ENCODE measurements around the gene ECHS1.
"Not testable (repeated sequence)": the region's sequence is repeated elsewhere in the genome, so short reads cannot be mapped to it uniquely, and the experiment has no call there.

ECHS1 gene

DNA sequence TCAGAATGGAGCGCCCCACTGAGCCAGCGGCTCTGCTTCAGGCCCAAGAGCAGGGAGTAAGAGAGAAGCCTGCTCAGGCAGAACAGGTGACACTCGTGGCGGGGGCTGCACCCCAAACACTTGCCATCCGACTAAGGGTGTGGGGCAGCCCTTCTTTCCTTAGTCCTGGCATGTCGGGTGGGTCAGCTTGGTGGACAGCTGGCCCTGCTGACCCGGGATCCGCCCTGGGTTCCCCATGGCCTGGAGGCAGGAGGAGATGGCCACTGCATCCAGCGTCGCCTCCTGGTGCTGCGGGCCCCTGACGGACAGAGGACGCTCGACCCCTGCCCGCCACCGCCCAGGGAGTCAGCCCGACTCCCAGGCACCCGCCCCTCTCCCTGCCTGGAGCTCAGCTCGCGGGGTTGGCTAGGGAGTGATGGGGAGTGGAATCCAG, 4.7 kb upstream of the ECHS1 start:
- no peak for DNase-seq

DNA sequence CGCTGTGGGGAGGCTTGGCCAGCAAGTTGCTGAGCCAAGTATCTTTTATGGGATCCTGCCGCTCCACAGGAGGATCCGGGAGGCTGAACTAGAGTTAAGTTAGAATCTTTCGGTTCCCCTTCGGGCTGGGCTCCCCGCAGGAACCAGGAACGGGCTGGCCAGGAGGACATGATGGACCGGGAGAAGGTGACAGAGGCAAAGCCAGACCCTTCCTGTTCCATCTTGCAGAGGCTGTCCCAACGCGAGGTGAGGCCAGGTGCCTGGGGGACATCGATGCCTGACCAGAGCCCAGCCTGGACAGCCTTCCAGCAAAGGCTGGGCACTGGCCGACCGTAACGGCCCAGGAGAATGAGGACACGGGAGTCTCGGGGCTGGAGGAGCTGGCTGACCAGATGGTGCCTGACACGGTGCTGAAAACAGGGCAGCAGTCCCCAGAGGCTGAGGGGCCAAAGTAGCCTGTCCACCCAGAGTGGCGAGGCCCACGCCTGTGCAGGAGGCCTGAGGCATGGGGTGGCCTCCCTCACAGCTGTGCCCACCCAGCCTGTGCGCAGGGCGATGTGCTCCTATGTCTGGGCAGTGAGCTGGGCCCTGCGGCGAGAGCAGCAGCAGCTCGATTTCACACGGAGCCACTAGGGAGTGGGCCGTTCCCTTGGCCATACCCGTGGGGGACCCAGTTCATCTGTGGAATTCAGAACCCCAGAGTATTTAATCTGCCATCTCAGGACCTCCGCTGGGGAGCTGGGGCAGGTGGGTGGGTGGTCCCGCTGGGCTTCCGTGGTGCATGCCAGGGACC, 4.1 kb upstream of the ECHS1 start:
- no peak for DNase-seq

DNA sequence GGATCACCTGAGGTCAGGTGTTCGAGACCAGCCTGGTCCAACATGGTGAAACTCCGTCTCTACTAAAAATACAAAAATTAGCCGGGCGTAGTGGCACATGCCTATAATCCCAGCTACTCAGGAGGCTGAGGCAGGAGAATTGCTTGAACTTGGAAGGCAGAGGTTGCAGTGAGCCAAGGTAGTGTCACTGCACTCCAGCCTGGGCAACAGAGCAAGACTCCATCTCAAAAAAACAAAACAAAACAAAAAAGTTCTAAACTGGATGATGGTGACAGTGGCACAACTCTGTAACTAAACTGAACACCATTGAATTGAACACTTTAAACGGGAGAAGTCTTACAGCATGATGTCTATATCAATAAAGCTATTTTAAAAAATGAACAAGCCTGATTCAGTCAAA, 3.0 kb upstream of the ECHS1 start:
- DNase-seq = not testable (repeated sequence)

- DNase-seq = no peak
These were observed 2.4 kb upstream of the ECHS1 start for GRCh38 chr10:133375357-133376115.

- no peak for DNase-seq
These were observed 647 bp downstream of the ECHS1 start for GRCh38 chr10:133372507-133372906.

DNA sequence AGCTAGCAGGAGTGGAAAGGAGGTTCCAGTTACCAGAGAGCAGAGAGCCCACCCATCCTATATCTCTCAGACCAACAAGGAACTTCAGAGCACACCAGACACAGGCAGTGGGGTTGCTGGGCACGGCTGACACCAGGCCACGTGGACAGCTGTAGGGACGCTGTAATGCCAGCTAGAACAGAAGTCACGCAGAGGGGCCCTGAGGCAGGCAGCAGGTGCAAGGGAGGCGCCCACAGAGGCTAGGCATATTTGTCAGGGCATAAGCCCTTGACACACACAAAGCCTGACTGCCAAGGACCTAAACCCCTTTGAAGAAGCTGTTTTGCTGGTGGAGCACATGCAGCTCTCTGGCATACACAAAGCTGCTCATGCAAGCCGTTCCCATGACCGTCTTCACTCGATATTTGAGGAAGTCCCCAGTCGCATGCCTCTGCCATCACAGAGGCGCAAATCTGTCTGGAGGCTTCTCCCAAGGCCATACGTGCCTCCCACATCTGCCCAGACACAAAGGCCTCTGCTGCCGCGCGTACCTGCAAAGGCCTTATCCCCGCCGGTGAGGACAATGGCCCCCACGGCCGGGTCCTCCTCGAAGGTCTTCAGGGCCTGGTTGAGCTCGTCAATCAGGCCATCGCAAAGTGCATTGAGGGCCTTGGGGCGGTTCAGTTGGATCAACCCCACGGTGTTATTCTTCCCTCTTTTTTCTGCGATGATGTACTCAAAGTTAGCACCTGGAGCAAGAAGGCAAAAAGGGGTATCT, 2.9 kb downstream of the ECHS1 start:
- DNase-seq = no peak

- DNase-seq = no peak
These were observed 5.0 kb downstream of the ECHS1 start for GRCh38 chr10:133368153-133368552.

- not testable (repeated sequence) for DNase-seq
These were observed 5.7 kb downstream of the ECHS1 start for GRCh38 chr10:133367461-133367860.

DNA sequence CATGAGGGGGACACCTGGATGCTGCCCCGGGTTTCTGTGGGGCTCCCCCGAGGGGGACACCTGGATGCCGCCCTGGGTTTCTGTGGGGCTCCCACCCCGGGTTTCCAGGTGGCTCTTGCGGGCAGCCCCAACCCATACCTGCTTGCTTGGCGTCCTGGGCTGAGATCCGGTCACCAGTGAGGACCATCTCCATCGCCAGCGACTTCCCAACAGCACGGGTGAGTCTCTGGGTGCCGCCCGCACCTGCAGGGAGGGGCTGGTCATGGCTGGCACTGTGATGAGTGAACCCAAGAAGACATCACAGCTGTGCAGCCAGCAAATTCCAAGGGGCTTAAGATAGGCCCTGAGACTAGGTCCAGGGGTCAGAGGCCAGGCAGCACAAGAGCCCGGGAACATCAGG, 6.4 kb downstream of the ECHS1 start:
- DNase-seq = no peak

DNA sequence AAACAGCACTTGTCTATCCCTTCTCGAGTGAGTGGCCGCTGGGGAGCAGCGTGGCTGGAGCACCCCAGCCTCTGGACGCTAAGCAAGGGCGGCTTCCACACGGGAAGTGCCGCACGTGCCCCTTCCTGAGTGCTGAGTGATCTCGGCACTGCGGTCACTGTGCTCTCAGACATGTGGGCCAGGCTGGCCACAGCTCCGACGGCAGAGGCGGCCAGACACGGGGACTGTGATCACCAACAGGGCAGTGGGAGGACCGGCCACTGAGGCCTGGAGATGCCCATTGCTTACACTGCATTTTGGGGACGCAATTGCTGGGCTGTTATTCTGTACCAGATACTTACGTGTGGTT, 7.0 kb downstream of the ECHS1 start:
- no peak for DNase-seq

DNA sequence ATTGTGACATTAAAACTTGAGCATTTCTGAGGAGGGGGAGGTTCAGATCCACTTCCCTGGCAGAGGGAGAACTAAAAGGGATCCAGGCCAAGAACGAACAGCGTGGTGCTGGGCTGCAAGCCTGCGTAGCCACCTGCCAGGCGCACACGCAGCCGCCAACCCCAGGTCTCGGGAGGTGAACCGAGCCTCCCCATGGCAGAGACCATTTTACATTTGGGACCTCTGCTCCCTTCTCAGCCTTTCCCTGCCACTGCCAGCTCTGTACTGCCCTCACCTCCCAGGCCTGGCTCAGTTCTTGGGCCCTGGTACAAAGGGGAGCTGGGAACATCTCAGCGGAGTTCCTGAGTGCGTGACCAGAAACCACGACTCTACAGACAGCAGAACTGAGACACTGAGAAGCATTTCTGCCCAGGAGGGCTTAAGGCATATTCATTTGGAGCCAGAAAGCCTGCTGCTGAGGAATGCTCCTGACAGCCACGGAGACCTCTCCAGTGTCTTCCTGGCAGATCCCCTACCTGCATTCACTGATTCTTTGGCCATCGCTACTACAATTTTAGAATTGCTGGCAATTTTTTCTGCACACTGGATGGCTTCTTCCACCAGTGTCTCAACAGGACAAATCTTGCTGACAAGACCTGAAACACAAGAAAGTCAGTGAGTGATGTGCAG, 7.6 kb downstream of the ECHS1 start:
- no peak for DNase-seq

- no peak for DNase-seq
These were observed 8.3 kb downstream of the ECHS1 start for GRCh38 chr10:133364645-133365431.

DNA sequence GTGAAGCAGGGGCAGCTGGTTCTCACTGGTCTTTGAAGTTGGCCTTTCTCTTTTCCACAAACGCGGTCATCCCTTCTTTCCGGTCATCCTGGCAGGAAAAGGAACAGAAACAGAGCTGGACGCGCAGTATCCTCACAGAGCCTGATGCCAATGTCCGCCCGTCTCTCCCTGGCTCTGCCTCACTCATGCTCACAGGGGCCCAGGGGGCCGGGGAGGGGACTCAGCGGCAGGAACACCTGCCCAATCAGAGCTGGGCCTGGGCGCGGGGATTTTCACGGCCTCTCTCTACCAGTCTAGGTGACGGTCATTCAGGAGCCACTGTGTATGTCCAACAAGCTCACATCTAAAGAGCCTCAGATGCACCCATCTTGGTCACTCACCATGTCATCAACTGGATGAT, 10.3 kb downstream of the ECHS1 start:
- DNase-seq = no peak

DNA sequence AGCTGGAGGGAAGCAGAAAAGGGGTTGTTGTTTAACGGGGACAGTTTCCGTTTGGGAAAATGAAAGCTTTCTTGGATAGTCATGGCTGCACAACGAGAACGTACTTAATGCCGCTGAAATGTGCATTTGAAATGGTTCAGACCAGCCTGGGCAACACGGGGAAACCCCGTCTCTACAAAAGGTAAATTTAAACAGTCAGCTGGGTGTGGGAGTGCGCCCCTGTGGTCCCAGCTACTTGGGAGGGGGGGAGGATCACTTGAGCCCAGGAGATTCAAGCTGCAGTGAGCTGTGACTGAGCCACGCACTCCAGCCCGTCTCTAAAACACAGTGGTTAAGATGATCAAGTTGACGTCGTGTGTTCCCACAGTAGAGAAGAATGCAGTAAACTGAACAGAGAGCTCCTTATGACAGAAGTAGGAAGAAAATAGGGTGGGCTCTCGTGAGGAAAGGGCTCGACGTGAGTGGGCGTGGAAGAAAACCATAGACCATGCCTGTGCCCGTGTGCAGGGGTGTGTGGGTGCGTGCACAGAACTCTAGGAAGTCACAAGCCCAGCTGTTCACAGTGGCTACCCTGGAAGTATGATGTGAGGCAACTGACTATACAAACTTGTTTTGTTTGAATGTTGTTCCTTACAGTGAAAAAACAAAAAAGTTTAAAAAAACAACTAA, 11.2 kb downstream of the ECHS1 start:
- no peak for DNase-seq

- no peak for DNase-seq
These were observed 11.9 kb downstream of the ECHS1 start for GRCh38 chr10:133361227-133361626.

DNA sequence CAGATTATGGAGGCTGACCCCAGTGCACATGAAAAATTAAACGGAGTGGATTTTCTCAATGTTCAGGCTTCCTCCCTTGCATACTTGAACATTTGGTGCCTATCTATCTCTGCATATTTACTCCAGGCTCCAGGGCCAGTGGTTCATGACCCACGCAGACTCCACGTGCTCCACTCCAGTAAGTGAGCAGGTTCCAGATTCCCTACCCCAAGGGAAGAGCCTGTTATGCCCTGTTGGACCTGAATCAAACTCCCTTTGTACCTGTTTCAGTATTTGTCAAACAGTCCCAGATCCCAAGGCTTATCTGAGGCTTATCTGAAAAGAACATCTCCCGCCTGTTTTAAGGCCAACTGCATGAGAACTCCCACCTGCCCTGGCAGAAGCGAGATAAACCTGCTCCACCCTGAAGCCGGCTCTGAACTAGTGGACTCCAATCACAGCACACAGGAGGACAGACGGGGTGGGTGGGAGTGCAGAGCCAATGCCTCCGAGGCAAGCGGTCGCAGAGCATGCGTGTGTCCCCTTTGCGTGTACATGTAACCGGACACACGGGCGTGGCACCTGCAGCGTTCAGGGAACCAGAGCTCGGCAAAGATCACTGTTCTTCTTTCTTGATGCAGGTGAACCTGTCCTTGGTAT, 13.1 kb downstream of the ECHS1 start:
- DNase-seq = no peak

DNA sequence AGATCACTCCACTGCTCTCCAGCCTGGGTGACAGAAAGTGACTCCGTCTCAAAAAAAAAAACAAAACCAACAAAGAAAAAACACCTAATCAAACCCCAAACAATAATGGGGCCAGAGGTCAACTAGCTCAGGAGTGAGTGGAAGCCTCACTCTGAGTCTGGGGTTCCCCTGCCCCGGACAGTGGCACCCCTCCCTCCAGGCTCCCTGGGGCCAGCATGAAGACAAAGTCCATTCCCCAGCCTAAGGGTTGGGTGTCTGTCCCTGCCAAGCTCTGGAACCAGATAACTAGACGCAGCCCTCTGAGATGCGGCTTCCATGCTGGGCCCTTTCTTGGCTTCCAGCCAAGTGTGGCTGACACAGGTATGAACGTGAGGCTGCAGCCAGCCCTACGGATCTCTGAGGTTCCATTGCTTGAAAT, 13.6 kb downstream of the ECHS1 start:
- no peak for DNase-seq

DNA sequence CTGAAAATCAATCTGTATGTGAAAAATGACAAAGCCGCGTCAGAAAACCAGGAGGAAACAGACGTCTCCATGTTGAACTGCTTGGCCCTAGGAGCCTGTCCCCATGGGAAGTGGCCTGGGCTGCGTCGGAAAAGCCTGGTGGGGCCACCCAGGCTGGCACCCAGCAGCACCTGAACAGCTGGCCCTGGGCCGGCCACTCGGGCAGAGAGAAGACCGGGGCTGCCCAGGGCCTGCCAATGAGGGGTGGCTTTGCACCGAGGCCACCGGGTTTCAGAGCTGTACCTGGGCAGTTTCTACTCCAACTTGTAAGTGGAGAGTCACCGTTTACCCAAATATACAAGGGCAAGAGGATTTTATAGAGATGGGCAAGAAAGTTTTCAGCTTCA, 14.2 kb downstream of the ECHS1 start:
- no peak for DNase-seq

- no peak for DNase-seq
These were observed 14.8 kb downstream of the ECHS1 start for GRCh38 chr10:133358162-133358924.
